ENCODE results near the gene NHSL2. TPM values are rescaled to one million over a fixed set of nuclear protein-coding genes. Genes with fewer than 3 reads are reported as not detected.

NHSL2 gene
- total RNA-seq, 2 donors from 2014 or later = 1.3 to 3.4 TPM

GRCh38 chrX:72114306-72114705 lies 203.7 kb downstream of the NHSL2 start:
- intact Hi-C loops (cut with DNase I, micrococcal nuclease) = no loop called here
- no peak for ATAC-seq
- DNase-seq = no peak

GRCh38 chrX:72114807-72115206 lies 204.2 kb downstream of the NHSL2 start:
- intact Hi-C loops (cut with DNase I, micrococcal nuclease) = no loop called here
- DNase-seq (no peak), ATAC-seq (no peak)

- DNase-seq (no peak), ATAC-seq (no peak)
- intact Hi-C loops (cut with DNase I, micrococcal nuclease) = no loop called here
Observed at GRCh38 chrX:72115380-72115779, 204.7 kb downstream of the NHSL2 start.

DNA sequence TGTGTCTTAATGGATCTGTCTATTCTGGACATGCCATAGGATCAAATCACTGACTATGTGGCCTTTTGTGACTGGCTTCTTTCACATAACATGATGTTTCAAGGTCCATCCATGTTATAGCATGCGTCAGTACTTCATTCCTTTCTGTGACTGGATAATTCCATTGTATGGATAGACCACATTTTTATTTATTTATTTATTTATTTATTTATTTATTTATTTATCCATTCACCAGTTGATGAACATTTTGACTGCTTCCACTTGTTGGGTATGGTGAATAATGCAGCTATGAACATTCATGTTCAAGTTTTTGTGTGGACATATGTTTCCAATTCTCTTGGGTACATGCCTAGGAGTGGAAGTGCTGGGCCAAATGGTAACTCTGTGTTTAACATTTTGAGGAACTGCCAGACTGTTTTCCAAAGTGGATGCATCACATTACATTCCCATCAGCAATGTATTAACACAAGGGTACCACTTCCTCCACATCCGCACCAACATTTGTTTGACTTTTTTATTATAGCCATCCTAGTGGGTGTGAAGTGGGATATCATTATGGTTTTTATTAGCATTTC lies 207.1 kb downstream of the NHSL2 start:
- ATAC-seq = no peak
- intact Hi-C loops (cut with DNase I, micrococcal nuclease) = no loop called here
- DNase-seq = no peak

DNA sequence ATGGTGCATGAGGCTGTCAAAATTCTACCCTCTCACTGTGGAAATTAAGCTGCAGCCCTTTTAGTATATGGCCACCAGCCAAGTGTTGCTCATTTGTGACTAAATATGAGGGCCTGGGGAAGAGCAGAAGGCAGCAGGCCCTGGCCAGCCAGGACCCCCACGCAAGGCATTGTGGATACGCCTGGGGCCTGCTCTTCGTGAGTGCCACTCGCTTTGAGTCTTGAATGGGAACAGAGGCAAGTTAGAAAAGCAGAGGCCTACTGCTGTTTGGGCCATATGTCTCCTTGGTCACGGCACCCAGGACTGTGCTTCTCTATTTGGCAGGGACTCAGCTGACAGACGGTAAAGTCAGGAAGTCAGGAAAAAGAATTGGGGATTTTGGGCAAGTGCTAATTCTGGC lies 210.2 kb downstream of the NHSL2 start:
- DNase-seq = no peak
- ATAC-seq = no peak
- intact Hi-C loops (cut with DNase I, micrococcal nuclease) = loop anchor here in 1 of 2 donors (10.0 kb wide), 1 partner anchor 106 kb away; no protein-coding TSS in a partner anchor

- ATAC-seq (peak; percentile 36), DNase-seq (peak; percentile 35 to 58)
- intact Hi-C loops (cut with DNase I, micrococcal nuclease) = loop anchor here in 1 of 2 donors (10.0 kb wide), 1 partner anchor 107 kb away; no protein-coding TSS in a partner anchor
Observed at GRCh38 chrX:72121383-72121782, 210.7 kb downstream of the NHSL2 start.

DNA sequence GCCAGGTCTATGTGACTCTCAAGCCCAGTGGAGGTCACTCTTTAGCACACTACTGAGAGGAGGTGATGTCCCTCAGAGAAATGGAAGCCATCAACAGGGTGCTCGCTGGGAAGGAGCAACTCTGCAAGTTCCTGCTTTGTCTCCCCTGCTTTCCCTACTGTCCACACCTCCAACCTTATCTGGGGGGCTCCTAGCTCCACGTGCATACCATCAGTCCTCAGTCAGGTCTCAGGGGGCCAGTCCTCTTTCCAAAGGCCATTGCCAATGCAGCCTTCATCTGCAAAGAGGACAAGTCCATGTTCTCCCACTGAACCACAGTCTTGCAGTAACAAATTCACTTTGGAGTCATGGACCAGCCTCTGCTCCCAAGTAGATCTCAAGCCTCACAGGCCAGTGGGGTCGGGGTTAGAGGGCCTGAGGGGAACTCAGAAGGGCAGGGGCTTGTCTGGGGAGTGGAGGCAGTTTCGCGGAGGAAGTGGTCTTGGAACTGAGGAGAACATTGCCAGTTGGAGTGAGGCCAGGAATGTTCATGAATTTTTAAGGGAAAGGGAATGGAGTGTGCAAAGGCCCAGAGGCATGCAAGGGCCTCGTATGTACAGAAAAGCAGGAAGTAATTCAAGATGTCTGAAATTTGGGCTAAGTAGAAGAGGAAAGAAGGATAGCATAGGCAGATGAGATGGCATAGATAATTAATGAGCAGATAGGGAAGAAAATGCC lies 212.1 kb downstream of the NHSL2 start:
- ATAC-seq (no peak), DNase-seq (no peak)
- intact Hi-C loops (cut with DNase I, micrococcal nuclease) = loop anchor here in 1 of 2 donors (10.0 kb wide), 1 partner anchor 108 kb away; no protein-coding TSS in a partner anchor

- ATAC-seq (no peak), DNase-seq (no peak)
- intact Hi-C loops (cut with DNase I, micrococcal nuclease) = loop anchor here in 1 of 2 donors (10.0 kb wide), 1 partner anchor 109 kb away; no protein-coding TSS in a partner anchor
Observed at GRCh38 chrX:72123471-72124185, 213.0 kb downstream of the NHSL2 start.

- intact Hi-C loops (cut with DNase I, micrococcal nuclease) = loop anchor here in 1 of 2 donors (10.0 kb wide), 1 partner anchor 110 kb away; no protein-coding TSS in a partner anchor
- ATAC-seq = no peak
- DNase-seq = no peak
Observed at GRCh38 chrX:72124540-72125201, 214.0 kb downstream of the NHSL2 start.

GRCh38 chrX:72125331-72126047 lies 214.8 kb downstream of the NHSL2 start:
- intact Hi-C loops (cut with DNase I, micrococcal nuclease) = loop anchor here in 1 of 2 donors (10.0 kb wide), 1 partner anchor 111 kb away; no protein-coding TSS in a partner anchor
- ATAC-seq = no peak
- DNase-seq = no peak

DNA sequence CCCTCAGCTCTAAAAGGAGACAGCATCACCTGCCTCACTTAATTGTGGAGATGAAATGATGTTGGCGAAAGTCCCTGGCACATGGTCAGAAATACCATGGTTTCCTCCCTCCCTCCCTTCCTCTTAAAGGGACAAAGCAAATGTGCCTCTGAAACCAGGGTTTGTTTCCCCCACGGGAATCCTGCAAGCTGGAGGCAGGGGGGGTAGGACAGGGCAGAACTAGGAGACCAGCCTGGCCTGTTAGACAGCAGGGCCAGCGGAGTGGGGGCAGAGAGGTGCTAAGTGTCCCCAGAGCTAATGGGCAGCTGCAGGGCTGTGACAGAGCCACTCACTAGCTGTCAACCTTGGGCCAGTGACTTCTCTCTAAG lies 215.4 kb downstream of the NHSL2 start:
- ATAC-seq (no peak), DNase-seq (no peak)
- intact Hi-C loops (cut with DNase I, micrococcal nuclease) = loop anchor here in 1 of 2 donors (10.0 kb wide), 1 partner anchor 111 kb away; no protein-coding TSS in a partner anchor

DNA sequence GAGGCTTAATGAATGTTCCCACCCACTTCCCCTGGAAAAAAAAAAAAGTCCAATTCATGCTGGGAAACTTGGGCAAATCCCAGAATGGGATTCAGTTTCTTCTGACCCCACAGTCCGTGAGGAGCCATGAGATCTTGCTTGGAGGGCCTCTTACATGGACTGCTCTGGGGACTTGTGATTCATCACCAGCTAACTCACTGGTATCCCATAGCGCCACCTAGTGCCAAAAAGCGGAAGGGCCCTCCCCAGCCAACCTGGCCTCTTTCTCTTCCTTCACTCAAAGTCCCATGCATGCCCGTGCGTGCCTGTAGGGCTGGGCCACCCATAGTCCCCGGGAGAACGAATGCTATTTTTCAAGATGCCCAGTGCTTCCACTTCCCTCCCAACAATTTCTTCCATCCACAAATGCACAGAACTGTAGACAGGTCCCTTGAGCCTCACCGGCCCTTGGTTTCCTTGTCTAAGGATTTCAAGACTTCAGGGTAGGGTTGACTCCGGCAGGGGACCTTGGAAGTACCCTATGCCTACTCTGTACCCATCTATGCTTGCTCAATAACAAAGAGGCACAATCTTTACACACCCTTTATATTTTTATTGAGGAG lies 216.0 kb downstream of the NHSL2 start:
- ATAC-seq (peak; percentile 88), DNase-seq (peak; percentile 71 to 86)
- intact Hi-C loops (cut with DNase I, micrococcal nuclease) = loop anchor here in 1 of 2 donors (10.0 kb wide), 1 partner anchor 112 kb away; no protein-coding TSS in a partner anchor

DNA sequence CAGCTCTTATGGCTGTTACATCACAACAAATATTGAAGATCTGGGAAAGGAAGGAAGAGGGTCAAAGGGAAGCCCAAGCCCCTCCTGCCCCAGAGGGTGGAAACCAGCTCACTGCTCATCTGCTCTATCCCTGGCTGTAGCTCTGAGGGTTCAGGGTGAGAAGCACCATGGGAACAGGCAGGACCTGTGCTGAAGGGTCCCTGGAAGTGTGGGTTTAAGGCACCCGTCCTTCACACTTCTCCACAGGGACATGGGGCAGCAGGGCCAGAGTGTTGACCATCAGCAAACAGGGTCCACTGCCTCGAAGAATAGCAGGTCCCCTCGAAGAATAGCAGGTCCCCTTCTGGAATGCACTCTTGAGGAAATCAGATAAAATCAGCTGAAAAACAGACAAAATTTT lies 216.7 kb downstream of the NHSL2 start:
- intact Hi-C loops (cut with DNase I, micrococcal nuclease) = loop anchor here in 1 of 2 donors (10.0 kb wide), 1 partner anchor 113 kb away; no protein-coding TSS in a partner anchor
- no peak for ATAC-seq
- no peak for DNase-seq

DNA sequence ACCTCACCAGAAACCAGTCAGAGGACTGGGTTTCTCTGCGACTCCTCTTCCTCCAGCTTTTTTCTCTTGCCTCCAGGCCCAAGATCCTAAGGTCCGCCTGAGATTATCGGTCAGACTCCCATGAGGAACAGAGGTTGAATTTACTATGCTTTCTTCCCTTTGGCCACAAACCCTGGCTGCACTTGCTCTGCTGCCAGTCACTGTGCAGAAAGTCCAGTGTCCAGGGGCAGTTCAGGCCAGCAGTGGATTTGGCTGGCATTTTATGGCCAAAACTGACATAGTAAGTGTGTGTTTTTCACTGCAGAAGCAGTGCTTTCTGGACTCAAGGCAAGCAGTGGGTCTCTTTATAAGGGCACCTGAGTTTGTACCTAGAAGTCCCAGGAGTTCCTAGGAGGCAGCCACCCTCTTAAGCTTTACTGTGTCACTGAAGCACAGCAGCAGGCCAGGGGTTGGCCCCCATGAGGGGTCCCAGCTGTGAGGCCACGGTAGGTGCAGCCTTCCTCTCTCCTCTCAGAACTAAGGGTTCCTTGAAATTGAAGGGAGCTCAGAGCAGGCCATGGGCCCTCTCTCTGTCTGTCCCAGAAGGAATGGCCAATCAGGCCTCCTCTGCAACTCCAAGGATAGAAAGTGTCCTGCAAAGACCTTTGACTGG lies 217.7 kb downstream of the NHSL2 start:
- intact Hi-C loops (cut with DNase I, micrococcal nuclease) = loop anchor here in 1 of 2 donors (10.0 kb wide), 1 partner anchor 114 kb away; no protein-coding TSS in a partner anchor
- ATAC-seq = no peak
- DNase-seq = no peak

- intact Hi-C loops (cut with DNase I, micrococcal nuclease) = loop anchor here in 1 of 2 donors (10.0 kb wide), 1 partner anchor 114 kb away; no protein-coding TSS in a partner anchor
- DNase-seq (no peak), ATAC-seq (peak; percentile 15)
Observed at GRCh38 chrX:72128881-72129280, 218.2 kb downstream of the NHSL2 start.

DNA sequence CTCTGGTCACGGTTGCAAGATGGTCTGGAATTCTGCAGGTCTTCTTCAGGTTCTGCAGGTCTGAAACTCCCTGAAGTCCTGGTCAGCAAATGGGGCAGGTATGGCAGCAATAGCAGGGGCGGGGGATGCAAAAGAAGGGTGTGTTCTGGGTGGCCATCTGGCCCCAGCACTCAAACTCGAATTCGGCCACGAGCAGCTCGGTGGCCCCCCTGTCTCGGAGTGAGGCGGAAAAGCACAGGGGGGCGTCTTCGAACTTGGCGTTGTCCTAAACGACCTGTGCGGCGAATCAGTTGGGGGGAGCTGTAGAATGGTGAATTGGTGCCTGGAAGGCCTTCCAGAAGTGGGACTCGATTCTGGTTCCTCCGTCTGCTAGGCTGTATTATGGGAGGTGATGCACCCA lies 219.0 kb downstream of the NHSL2 start:
- ATAC-seq (no peak), DNase-seq (no peak)
- intact Hi-C loops (cut with DNase I, micrococcal nuclease) = loop anchor here in 1 of 2 donors (10.0 kb wide), 1 partner anchor 115 kb away; no protein-coding TSS in a partner anchor

GRCh38 chrX:72130156-72130761 lies 219.6 kb downstream of the NHSL2 start:
- DNase-seq = no peak
- ATAC-seq = no peak
- intact Hi-C loops (cut with DNase I, micrococcal nuclease) = no loop called here

Data from left colon (tissue), 2 donors.